GM12873 (cell line): ENCODE measurements around the gene MAG.

Experiments
- CTCF ChIP-seq: IDR thresholded peaks from 2 replicates; pipeline ENCODE4 v1.5.1; 2012; ENCODE audit warnings: low read depth, mild to moderate bottlenecking, moderate library complexity, low read length, control low read depth; ENCODE audit not compliant: insufficient read depth; ENCODE audit errors: missing control alignments

The MAG gene

GRCh38 chr19:35351411-35352176 lies 59.6 kb downstream of the MAG start:
- no peak for TF ChIP-seq CTCF

- TF ChIP-seq CTCF = no peak
These were observed 60.2 kb downstream of the MAG start for GRCh38 chr19:35352177-35352447.

- TF ChIP-seq CTCF = peak; percentile 86
These were observed 60.7 kb downstream of the MAG start for GRCh38 chr19:35352448-35353304.

GRCh38 chr19:35353635-35354034 lies 61.7 kb downstream of the MAG start:
- no peak for TF ChIP-seq CTCF

GRCh38 chr19:35354898-35355297 lies 62.9 kb downstream of the MAG start:
- no peak for TF ChIP-seq CTCF

- TF ChIP-seq CTCF = no peak
These were observed 64.0 kb downstream of the MAG start for GRCh38 chr19:35355791-35356460.

- TF ChIP-seq CTCF = no peak
These were observed 66.1 kb downstream of the MAG start, which contains the start of gene FFAR3 for GRCh38 chr19:35357867-35358573. TSS of gene FFAR3 (plus strand) at chr19:35358460. CDS start at chr19:35358891, 431 bp downstream.
